Adrenal gland (tissue), 12 donors: ENCODE data around the gene AGER. TPM values are rescaled to one million over a fixed set of nuclear protein-coding genes. Genes with fewer than 3 reads are reported as not detected.
A peak's percentile ranks its signal among the peaks of the same experiment; 100 is the strongest.

Experiments
- DNase-seq, 7 donors: peaks; one replicate each; pipeline ENCODE4 v3.0.0-alpha.2; 2019 to 2020
- H3K27ac ChIP-seq, 5 donors: fragments of 200-600 bp; sonication (generic) in 4 of 5; 1 replicate in 3 of 5; 2 replicates in 2 of 5; pipeline versions ENCODE4 v1.5.1 to v1.8.0; 2016 to 2020; ENCODE audit warnings: mild to moderate bottlenecking in 1 of 5
- H3K27me3 ChIP-seq: fragments of 200-600 bp; 2 replicates; pipeline ENCODE4 v1.8.0; 2021
- H3K36me3 ChIP-seq, 2 donors: fragments of 200-600 bp; replicated peaks in 1 of 2; 1 replicate in 1 of 2; 2 replicates in 1 of 2; pipeline versions ENCODE4 v1.5.1 to v1.8.0; 2018 to 2022
- H3K4me1 ChIP-seq, 2 donors: fragments of 200-600 bp; replicated peaks in 1 of 2; 1 replicate in 1 of 2; 2 replicates in 1 of 2; pipeline versions ENCODE4 v1.5.1 to v1.8.0; 2018 to 2021
- H3K4me3 ChIP-seq, 4 donors: fragments of 200-600 bp; sonication (generic) in 3 of 4; one replicate each; pipeline ENCODE4 v1.5.1; 2016 to 2018
- H3K9me3 ChIP-seq, 3 donors: fragments of 200-600 bp; sonication (generic) in 1 of 3; replicated peaks in 1 of 3; 1 replicate in 2 of 3; 2 replicates in 1 of 3; pipeline versions ENCODE4 v1.5.1 to v1.8.0; 2016 to 2021
- POLR2A ChIP-seq, 2 donors: fragments of 450-650 bp; IDR thresholded peaks; one replicate each; pipeline ENCODE4 v1.6.1; 2017; ENCODE audit warnings: antibody characterized with exemption in 2 of 2, mild to moderate bottlenecking in 2 of 2, moderate library complexity in 1 of 2
- WGBS, 4 donors: extraction: QIAGEN DNeasy Blood & Tissue Kit in 2 of 4; methylation state at CpG; one replicate each; pipeline versions ENCODE4 v1.1.5 to v1.1.7; 2013 to 2017; 5-methylcytosine and 5-hydroxymethylcytosine counted together
- intact Hi-C, 2 donors: fragments of 100-400 bp; cut with DNase I; formaldehyde crosslinking; loops; one replicate each; pipeline versions ENCODE4 v1.14.1 to v1.15.0; 2022 to 2023
- polyA plus RNA-seq, 3 donors: library from polyadenylated mRNA; stranded (reverse); fragments of 200-250 nt in 2 of 3; fragments of 350-450 nt in 1 of 3; fragmentation: Illumina TruSeq in 1 of 3; extraction: RNeasy Lipid Tissue Mini Kit (QIAGEN cat#74804) in 1 of 3; gene quantifications; one replicate each; pipeline ENCODE4 v1.2.3, GENCODE V29; 2013 to 2014
- total RNA-seq, 9 donors: library from RNA; depleted of rRNA in 4 of 9; stranded (reverse); fragments of >200 nt in 4 of 9; fragments of 120-200 nt in 1 of 9; fragmentation: NEBNext Ultra II Directional in 1 of 9; extraction: Animal tissue kit (Norgen Biotek cat#: 25700) in 1 of 9; gene quantifications; one replicate each; pipeline versions ENCODE4 v1.1.0 to v1.2.4, GENCODE V29; 2013 to 2023
- TF ChIP-seq, protein P1 (sequence below), 6 experiments: fragments of 450-650 bp in 4 of 6; fragments of 200-600 bp in 2 of 6; sonication (generic) in 1 of 6; IDR thresholded peaks; 1 replicate in 5 of 6; 2 replicates in 1 of 6; pipeline versions ENCODE4 v1.5.1 to v1.8.0; 2016 to 2021; ENCODE audit warnings: antibody characterized with exemption in 6 of 6, mild to moderate bottlenecking in 2 of 6, moderate library complexity in 1 of 6
- donor health status: healthy with polysubstance abuse.
- donor health status: Bipolar disorder and iron deficiency.
- donor health status: DM: yes; HTN: yes; CAD: no.
- donor health status: DM: no; HTN: no; CAD: no.
- donor health status: DM: no; HTN: no; CAD: no.
- donor health status: DM: yes; HTN: yes; CAD: no.

Gene AGER
- total and polyA plus RNA-seq, 12 donors: 1.4 to 63.9 (median 3.4) TPM; not detected in 1

GRCh38 chr6:32168807-32169591, 15.1 kb downstream of the AGER start:
- TF ChIP-seq, protein P1, sequence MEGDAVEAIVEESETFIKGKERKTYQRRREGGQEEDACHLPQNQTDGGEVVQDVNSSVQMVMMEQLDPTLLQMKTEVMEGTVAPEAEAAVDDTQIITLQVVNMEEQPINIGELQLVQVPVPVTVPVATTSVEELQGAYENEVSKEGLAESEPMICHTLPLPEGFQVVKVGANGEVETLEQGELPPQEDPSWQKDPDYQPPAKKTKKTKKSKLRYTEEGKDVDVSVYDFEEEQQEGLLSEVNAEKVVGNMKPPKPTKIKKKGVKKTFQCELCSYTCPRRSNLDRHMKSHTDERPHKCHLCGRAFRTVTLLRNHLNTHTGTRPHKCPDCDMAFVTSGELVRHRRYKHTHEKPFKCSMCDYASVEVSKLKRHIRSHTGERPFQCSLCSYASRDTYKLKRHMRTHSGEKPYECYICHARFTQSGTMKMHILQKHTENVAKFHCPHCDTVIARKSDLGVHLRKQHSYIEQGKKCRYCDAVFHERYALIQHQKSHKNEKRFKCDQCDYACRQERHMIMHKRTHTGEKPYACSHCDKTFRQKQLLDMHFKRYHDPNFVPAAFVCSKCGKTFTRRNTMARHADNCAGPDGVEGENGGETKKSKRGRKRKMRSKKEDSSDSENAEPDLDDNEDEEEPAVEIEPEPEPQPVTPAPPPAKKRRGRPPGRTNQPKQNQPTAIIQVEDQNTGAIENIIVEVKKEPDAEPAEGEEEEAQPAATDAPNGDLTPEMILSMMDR (IDR thresholded peaks at IDR 0.05): no peak
- no peak for TF ChIP-seq POLR2A (IDR thresholded peaks at IDR 0.05)
- H3K4me1 ChIP-seq: peaks cover 0 to 6% of the 10 kb centered on the region in 2 donors
- 74 to 89% (median 84%) methylated on average over 7 to 11 of the region's 11 CpGs for WGBS, 4 donors
- intact Hi-C loops: loop anchor here in 1 of 2 donors (10.0 kb wide), 1 partner anchor 54 kb away; no protein-coding TSS in a partner anchor
- H3K9me3 ChIP-seq: no peaks in the 10 kb centered on the region
- no peak overlapping the region for H3K4me3 ChIP-seq
- H3K27me3 ChIP-seq: no peaks in the 10 kb centered on the region
- peaks cover 0 to 41% of the 10 kb centered on the region in 2 donors for H3K36me3 ChIP-seq
- peak overlapping the region in 1 of 5 donors; percentile 10 for H3K27ac ChIP-seq
- DNase-seq: no peak

- peaks cover 0 to 6% of the 10 kb centered on the region in 2 donors for H3K4me1 ChIP-seq
- no peaks in the 10 kb centered on the region for H3K27me3 ChIP-seq
- no peak for DNase-seq
- H3K9me3 ChIP-seq: no peaks in the 10 kb centered on the region
- H3K36me3 ChIP-seq: peaks cover 0 to 41% of the 10 kb centered on the region in 2 donors
- 76 to 88% (median 85%) methylated on average over 2 of the region's 2 CpGs for WGBS, 4 donors
- H3K27ac ChIP-seq: peak overlapping the region in 1 of 5 donors; percentile 10
- H3K4me3 ChIP-seq: no peak overlapping the region
- no peak for TF ChIP-seq POLR2A (IDR thresholded peaks at IDR 0.05)
- TF ChIP-seq, protein P1 (IDR thresholded peaks at IDR 0.05): no peak
- intact Hi-C loops: loop anchor here in 1 of 2 donors (10.0 kb wide), 1 partner anchor 54 kb away; no protein-coding TSS in a partner anchor
Observed at GRCh38 chr6:32168350-32168749, 15.7 kb downstream of the AGER start.

- WGBS, 4 donors: 73 to 83% (median 80%) methylated on average over 6 of the region's 6 CpGs
- intact Hi-C loops: loop anchor here in 1 of 2 donors (10.0 kb wide), 1 partner anchor 53 kb away; no protein-coding TSS in a partner anchor
- Histone ChIP-seq H3K27me3 (no peaks in the 10 kb centered on the region), H3K9me3 (no peaks in the 10 kb centered on the region), H3K4me3 (no peak overlapping the region), H3K27ac (no peak overlapping the region), H3K4me1 (peaks cover 0 to 3% of the 10 kb centered on the region in 2 donors), H3K36me3 (peaks cover 0 to 41% of the 10 kb centered on the region in 2 donors)
- DNase-seq: no peak
- TF ChIP-seq POLR2A (IDR thresholded peaks at IDR 0.05): no peak
- TF ChIP-seq, protein P1 (IDR thresholded peaks at IDR 0.05): no peak
Observed at GRCh38 chr6:32167761-32168262, 16.2 kb downstream of the AGER start.

DNA sequence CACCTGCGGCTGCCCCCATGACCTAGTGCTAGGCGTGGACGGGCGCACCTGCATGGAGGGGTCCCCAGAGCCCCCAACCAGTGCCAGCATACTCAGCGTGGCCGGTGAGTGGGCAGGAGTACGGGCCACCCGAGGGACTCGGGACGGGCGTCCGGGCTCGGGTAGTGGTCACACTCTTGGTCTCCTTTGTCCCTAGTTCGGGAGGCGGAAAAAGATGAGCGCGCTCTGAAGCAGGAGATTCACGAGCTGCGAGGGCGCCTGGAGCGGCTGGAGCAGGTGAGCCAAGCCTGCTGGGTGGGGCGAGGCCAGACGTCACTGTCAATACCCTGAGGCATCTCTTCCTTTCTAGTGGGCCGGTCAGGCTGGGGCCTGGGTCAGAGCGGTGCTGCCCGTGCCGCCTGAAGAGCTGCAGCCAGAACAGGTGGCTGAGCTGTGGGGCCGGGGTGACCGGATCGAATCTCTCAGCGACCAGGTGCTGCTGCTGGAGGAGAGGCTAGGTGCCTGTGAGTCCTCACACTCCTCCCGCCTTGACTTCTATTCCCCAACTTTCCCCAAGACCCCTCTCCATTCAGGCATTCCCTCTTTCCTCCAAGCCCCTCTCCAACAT, 16.8 kb downstream of the AGER start:
- Histone ChIP-seq H3K36me3 (peaks cover 0 to 44% of the 10 kb centered on the region in 2 donors), H3K27me3 (no peaks in the 10 kb centered on the region), H3K9me3 (no peaks in the 10 kb centered on the region), H3K4me3 (no peak overlapping the region), H3K27ac (no peak overlapping the region), H3K4me1 (no peaks in the 10 kb centered on the region)
- no peak for DNase-seq
- intact Hi-C loops: loop anchor here in 1 of 2 donors (10.0 kb wide), 1 partner anchor 52 kb away; no protein-coding TSS in a partner anchor
- TF ChIP-seq, protein P1 (IDR thresholded peaks at IDR 0.05): no peak
- no peak for TF ChIP-seq POLR2A (IDR thresholded peaks at IDR 0.05)
- 85 to 90% (median 87%) methylated on average over 23 to 32 of the region's 32 CpGs for WGBS, 4 donors
